Neural cell (in vitro differentiated cells): Measurements from ENCODE around the gene ADD1. TPM values are rescaled to one million over a fixed set of nuclear protein-coding genes. Genes with fewer than 3 reads are reported as not detected.

Source experiments
- H2AFZ ChIP-seq: fragments of 200-600, 300-800 bp; sonication (generic), shearing (Covaris generic); 2 replicates; pipeline ENCODE4 v1.6.0; 2014; ENCODE audit warnings: low read depth, mild to moderate bottlenecking, antibody characterized with exemption, low read length, moderate library complexity
- H3F3A ChIP-seq: fragments of 200-600 bp; shearing (Covaris generic); 2 replicates; pipeline ENCODE4 v1.6.1; 2016; ENCODE audit warnings: mild to moderate bottlenecking, moderate library complexity, mixed read lengths, antibody characterized with exemption, low read length; ENCODE audit not compliant: insufficient read depth, poor library complexity, severe bottlenecking
- H3K27ac ChIP-seq: fragments of 200-600, 300-800 bp; sonication (generic), shearing (Covaris generic); 2 replicates; pipeline ENCODE4 v1.5.1; 2014; ENCODE audit warnings: mild to moderate bottlenecking, low read length, moderate library complexity
- H3K27me3 ChIP-seq: fragments of 300-800, 200-600 bp; sonication (generic), shearing (Covaris generic); 2 replicates; pipeline ENCODE4 v1.6.0; 2014; ENCODE audit warnings: mild to moderate bottlenecking, low read depth, low read length, moderate library complexity; ENCODE audit not compliant: insufficient read depth
- H3K36me3 ChIP-seq: fragments of 300-800, 200-600 bp; sonication (generic), shearing (Covaris generic); 2 replicates; pipeline ENCODE4 v1.5.1; 2014; ENCODE audit warnings: mild to moderate bottlenecking, antibody characterized with exemption, low read length, moderate library complexity; ENCODE audit not compliant: insufficient read depth
- H3K4me2 ChIP-seq: fragments of 300-800, 200-600 bp; sonication (generic), shearing (Covaris generic); 2 replicates; pipeline ENCODE4 v1.6.0; 2014; ENCODE audit warnings: mild to moderate bottlenecking, low read length
- H3K4me3 ChIP-seq: fragments of 300-800, 200-600 bp; sonication (generic), shearing (Covaris generic); 2 replicates; pipeline ENCODE4 v1.5.1; 2014; ENCODE audit warnings: mild to moderate bottlenecking, low read length, moderate library complexity
- H3K79me2 ChIP-seq: fragments of 200-600 bp; shearing (Covaris generic); replicated peaks from 2 replicates; pipeline ENCODE4 v1.6.0; 2014; ENCODE audit warnings: mild to moderate bottlenecking, low read length, moderate library complexity; ENCODE audit not compliant: insufficient read depth
- H3K9ac ChIP-seq: fragments of 300-800, 200-600 bp; sonication (generic), shearing (Covaris generic); 2 replicates; pipeline ENCODE4 v1.6.1; 2016; ENCODE audit warnings: mild to moderate bottlenecking, low read length, mixed read lengths
- H3K9me2 ChIP-seq: fragments of 200-600 bp; shearing (Covaris generic); 2 replicates; pipeline ENCODE4 v1.6.1; 2016; ENCODE audit warnings: mild to moderate bottlenecking, low read length, mixed read lengths; ENCODE audit not compliant: insufficient read depth
- H3K9me3 ChIP-seq: fragments of 200-600, 300-800 bp; sonication (generic), shearing (Covaris generic); 2 replicates; pipeline ENCODE4 v1.6.1; 2016; ENCODE audit warnings: mild to moderate bottlenecking, mixed run types, low read length, moderate library complexity, mixed read lengths
- H4K20me1 ChIP-seq: fragments of 200-600 bp; shearing (Covaris generic); 2 replicates; pipeline ENCODE4 v1.6.1; 2016; ENCODE audit warnings: mild to moderate bottlenecking, mixed run types; ENCODE audit not compliant: insufficient read depth
- CTCF ChIP-seq: fragments of 450-650 bp; IDR thresholded peaks from 2 replicates; pipeline ENCODE4 v1.5.1; 2014; ENCODE audit warnings: antibody characterized with exemption, mild to moderate bottlenecking, moderate library complexity; ENCODE audit not compliant: poor library complexity, severe bottlenecking
- EZH2 ChIP-seq: fragments of 200-600, 300-800 bp; shearing (Covaris generic), sonication (generic); IDR thresholded peaks from 2 replicates; pipeline ENCODE4 v1.6.1; 2014; ENCODE audit warnings: antibody characterized with exemption, low read length, borderline replicate concordance, mild to moderate bottlenecking; ENCODE audit not compliant: insufficient read depth, poor library complexity, severe bottlenecking
- MXI1 ChIP-seq: fragments of 450-650 bp; conservative IDR thresholded peaks from 2 replicates; pipeline ENCODE4 v1.6.1; 2014; ENCODE audit warnings: antibody characterized with exemption, mild to moderate bottlenecking; ENCODE audit not compliant: poor library complexity, severe bottlenecking
- POLR2AphosphoS5 ChIP-seq: IDR thresholded peaks from 2 replicates; pipeline ENCODE4 v1.6.1; 2012
- RAD21 ChIP-seq: fragments of 450-650 bp; conservative IDR thresholded peaks from 2 replicates; pipeline ENCODE4 v1.6.1; 2014; ENCODE audit warnings: antibody characterized with exemption, mild to moderate bottlenecking, moderate library complexity
- REST ChIP-seq: IDR thresholded peaks from 2 replicates; pipeline ENCODE4 v1.6.1; 2012; ENCODE audit warnings: borderline replicate concordance
- SMC3 ChIP-seq: fragments of 450-650 bp; conservative IDR thresholded peaks from 2 replicates; pipeline ENCODE4 v1.6.1; 2014; ENCODE audit warnings: antibody characterized with exemption, mild to moderate bottlenecking, moderate library complexity; ENCODE audit not compliant: poor library complexity
- TAF1 ChIP-seq: IDR thresholded peaks from 2 replicates; pipeline ENCODE4 v1.6.1; 2012; ENCODE audit warnings: low read depth
- polyA plus RNA-seq: library from polyadenylated mRNA; depleted of rRNA; stranded (reverse); fragments of >200 nt; gene quantifications from 2 replicates; pipeline ENCODE4 v1.2.3, GENCODE V29; 2014

Gene ADD1
- polyA plus RNA-seq, 1 donor from 2014 or later = 190 TPM

- peaks cover 3% of the 10 kb centered on the region for H4K20me1 ChIP-seq
- peaks cover 3% of the 10 kb centered on the region for H3F3A ChIP-seq
- H3K36me3 ChIP-seq = no peaks in the 10 kb centered on the region
- H3K9me3 ChIP-seq = no peaks in the 10 kb centered on the region
- no peaks in the 10 kb centered on the region for H3K27me3 ChIP-seq
- no peak overlapping the region for H2AFZ ChIP-seq
- no peaks in the 10 kb centered on the region for H3K9me2 ChIP-seq
- H3K27ac ChIP-seq = no peak overlapping the region
- H3K4me3 ChIP-seq = no peak overlapping the region
- no peak overlapping the region for H3K4me2 ChIP-seq
- no peak for TF ChIP-seq TAF1
- TF ChIP-seq EZH2 = no peak
- no peak for TF ChIP-seq RAD21
- no peak for TF ChIP-seq REST
- TF ChIP-seq MXI1 = no peak
- no peak for TF ChIP-seq CTCF
- no peak for TF ChIP-seq SMC3
- TF ChIP-seq POLR2AphosphoS5 = no peak
- no peak overlapping the region for H3K9ac ChIP-seq
- H3K79me2 ChIP-seq = no peaks in the 10 kb centered on the region
Measured at GRCh38 chr4:2888886-2889285, 45.2 kb downstream of the ADD1 start.

- H2AFZ ChIP-seq = no peak overlapping the region
- H3K36me3 ChIP-seq = no peaks in the 10 kb centered on the region
- no peaks in the 10 kb centered on the region for H3K27me3 ChIP-seq
- H3F3A ChIP-seq = peaks cover 3% of the 10 kb centered on the region
- peaks cover 3% of the 10 kb centered on the region for H4K20me1 ChIP-seq
- no peaks in the 10 kb centered on the region for H3K9me3 ChIP-seq
- H3K9ac ChIP-seq = no peak overlapping the region
- H3K79me2 ChIP-seq = no peaks in the 10 kb centered on the region
- TF ChIP-seq SMC3 (no peak), CTCF (no peak), EZH2 (no peak), RAD21 (no peak)
- H3K9me2 ChIP-seq = no peaks in the 10 kb centered on the region
- no peak overlapping the region for H3K27ac ChIP-seq
- H3K4me2 ChIP-seq = no peak overlapping the region
- H3K4me3 ChIP-seq = no peak overlapping the region
Measured at GRCh38 chr4:2891294-2891693, 47.6 kb downstream of the ADD1 start.
